Breast epithelium (tissue), 4 donors: ENCODE results near the gene HCRTR2. TPM values are rescaled to one million over a fixed set of nuclear protein-coding genes. Genes with fewer than 3 reads are reported as not detected.

Experiments used
- DNase-seq, 2 donors: peaks; one replicate each; pipeline ENCODE4 v3.0.0-alpha.2; 2019; ENCODE audit warnings: low spot score in 2 of 2
- H3K27ac ChIP-seq, 2 donors: fragments of 200-600 bp; sonication (generic) in 1 of 2; one replicate each; pipeline ENCODE4 v1.5.1; 2016 to 2019; ENCODE audit warnings: mild to moderate bottlenecking in 1 of 2
- H3K27me3 ChIP-seq, 2 donors: fragments of 200-600 bp; sonication (generic) in 1 of 2; one replicate each; pipeline versions ENCODE4 v1.5.1 to v1.6.0; 2017 to 2019; ENCODE audit warnings: control low read depth in 1 of 2, mild to moderate bottlenecking in 1 of 2
- H3K36me3 ChIP-seq: fragments of 200-600 bp; one replicate; pipeline ENCODE4 v1.5.1; 2019
- H3K4me1 ChIP-seq, 2 donors: fragments of 200-600 bp; sonication (generic); one replicate each; pipeline ENCODE4 v1.5.1; 2016 to 2019; ENCODE audit warnings: control low read depth in 1 of 2
- H3K4me3 ChIP-seq, 3 donors: fragments of 200-600 bp; sonication (generic); 1 replicate in 2 of 3; 2 replicates in 1 of 3; pipeline ENCODE4 v1.5.1; 2016 to 2019; ENCODE audit warnings: mild to moderate bottlenecking in 3 of 3, moderate library complexity in 2 of 3
- H3K9me3 ChIP-seq, 2 donors: fragments of 200-600 bp; sonication (generic) in 1 of 2; one replicate each; pipeline ENCODE4 v1.5.1; 2016 to 2019; ENCODE audit warnings: control low read depth in 1 of 2
- POLR2A ChIP-seq: fragments of 450-650 bp; IDR thresholded peaks from one replicate; pipeline ENCODE4 v1.6.1; 2016; ENCODE audit warnings: antibody characterized with exemption, mild to moderate bottlenecking, moderate library complexity
- POLR2AphosphoS5 ChIP-seq, 3 donors: sonication (generic); formaldehyde crosslinking; IDR thresholded peaks; one replicate each; pipeline ENCODE4 v1.6.1; 2017; ENCODE audit warnings: antibody characterized with exemption in 3 of 3
- intact Hi-C: fragments of 100-400 bp; cut with DNase I; formaldehyde crosslinking; loops from one replicate; pipeline ENCODE4 v1.15.1; 2023; ENCODE audit warnings: low total_unique reads
- total RNA-seq, 3 donors: library from RNA; depleted of rRNA; stranded (reverse); fragments of >200 nt; gene quantifications; one replicate each; pipeline ENCODE4 v1.1.0, GENCODE V29; 2016
- TF ChIP-seq, protein P1 (sequence below), 3 donors: fragments of 450-650 bp; IDR thresholded peaks; one replicate each; pipeline ENCODE4 v1.5.1; 2016 to 2017; ENCODE audit warnings: antibody characterized with exemption in 3 of 3, mild to moderate bottlenecking in 3 of 3, moderate library complexity in 3 of 3

HCRTR2 gene
- total RNA-seq, 3 donors from 2014 or later = not detected

DNA sequence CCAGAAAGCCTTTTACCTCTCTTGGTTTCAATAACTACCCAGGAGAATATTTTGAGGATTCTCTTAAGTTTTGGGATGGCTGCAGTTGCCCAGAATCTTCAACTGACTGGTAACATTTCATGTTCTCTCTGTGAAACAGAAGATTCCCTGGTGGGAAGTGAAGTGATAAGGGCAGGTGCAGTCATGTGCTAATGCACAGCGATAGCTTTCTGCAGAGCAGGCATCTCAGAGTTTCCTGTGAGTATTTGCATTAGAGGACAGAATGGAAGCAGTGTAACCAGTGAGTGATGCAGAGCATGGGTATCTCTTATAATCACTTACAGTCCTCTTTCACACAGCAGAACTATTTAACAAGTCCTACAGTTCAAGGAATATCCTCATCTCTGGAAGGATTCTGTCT is 76.1 kb downstream of the HCRTR2 start:
- Histone ChIP-seq H3K4me3 (no peak overlapping the region), H3K27me3 (no peaks in the 10 kb centered on the region), H3K36me3 (no peaks in the 10 kb centered on the region), H3K9me3 (no peaks in the 10 kb centered on the region), H3K27ac (no peak overlapping the region), H3K4me1 (no peaks in the 10 kb centered on the region)
- intact Hi-C loops = no loop called here
- TF ChIP-seq, protein P1, sequence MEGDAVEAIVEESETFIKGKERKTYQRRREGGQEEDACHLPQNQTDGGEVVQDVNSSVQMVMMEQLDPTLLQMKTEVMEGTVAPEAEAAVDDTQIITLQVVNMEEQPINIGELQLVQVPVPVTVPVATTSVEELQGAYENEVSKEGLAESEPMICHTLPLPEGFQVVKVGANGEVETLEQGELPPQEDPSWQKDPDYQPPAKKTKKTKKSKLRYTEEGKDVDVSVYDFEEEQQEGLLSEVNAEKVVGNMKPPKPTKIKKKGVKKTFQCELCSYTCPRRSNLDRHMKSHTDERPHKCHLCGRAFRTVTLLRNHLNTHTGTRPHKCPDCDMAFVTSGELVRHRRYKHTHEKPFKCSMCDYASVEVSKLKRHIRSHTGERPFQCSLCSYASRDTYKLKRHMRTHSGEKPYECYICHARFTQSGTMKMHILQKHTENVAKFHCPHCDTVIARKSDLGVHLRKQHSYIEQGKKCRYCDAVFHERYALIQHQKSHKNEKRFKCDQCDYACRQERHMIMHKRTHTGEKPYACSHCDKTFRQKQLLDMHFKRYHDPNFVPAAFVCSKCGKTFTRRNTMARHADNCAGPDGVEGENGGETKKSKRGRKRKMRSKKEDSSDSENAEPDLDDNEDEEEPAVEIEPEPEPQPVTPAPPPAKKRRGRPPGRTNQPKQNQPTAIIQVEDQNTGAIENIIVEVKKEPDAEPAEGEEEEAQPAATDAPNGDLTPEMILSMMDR (IDR thresholded peaks at IDR 0.05) = no peak
- no peak for TF ChIP-seq POLR2AphosphoS5 (IDR thresholded peaks at IDR 0.05)
- no peak for TF ChIP-seq POLR2A
- DNase-seq = no peak

DNA sequence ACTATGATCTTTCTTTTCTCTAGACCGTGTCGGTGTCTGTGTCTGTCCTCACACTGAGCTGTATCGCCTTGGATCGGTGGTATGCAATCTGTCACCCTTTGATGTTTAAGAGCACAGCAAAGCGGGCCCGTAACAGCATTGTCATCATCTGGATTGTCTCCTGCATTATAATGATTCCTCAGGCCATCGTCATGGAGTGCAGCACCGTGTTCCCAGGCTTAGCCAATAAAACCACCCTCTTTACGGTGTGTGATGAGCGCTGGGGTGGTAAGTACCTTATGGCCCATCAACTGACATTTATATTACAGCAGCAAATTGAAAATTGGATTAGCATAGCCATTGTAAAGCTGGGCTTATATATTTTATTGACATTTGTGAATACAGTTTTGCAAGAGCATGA is 80.8 kb downstream of the HCRTR2 start:
- intact Hi-C loops = no loop called here
- Histone ChIP-seq H3K36me3 (no peaks in the 10 kb centered on the region), H3K27ac (no peak overlapping the region), H3K9me3 (no peaks in the 10 kb centered on the region), H3K4me3 (no peak overlapping the region), H3K4me1 (no peaks in the 10 kb centered on the region), H3K27me3 (no peaks in the 10 kb centered on the region)
- TF ChIP-seq POLR2A = no peak
- TF ChIP-seq, protein P1 (IDR thresholded peaks at IDR 0.05) = no peak
- TF ChIP-seq POLR2AphosphoS5 (IDR thresholded peaks at IDR 0.05) = no peak
- no peak for DNase-seq

DNA sequence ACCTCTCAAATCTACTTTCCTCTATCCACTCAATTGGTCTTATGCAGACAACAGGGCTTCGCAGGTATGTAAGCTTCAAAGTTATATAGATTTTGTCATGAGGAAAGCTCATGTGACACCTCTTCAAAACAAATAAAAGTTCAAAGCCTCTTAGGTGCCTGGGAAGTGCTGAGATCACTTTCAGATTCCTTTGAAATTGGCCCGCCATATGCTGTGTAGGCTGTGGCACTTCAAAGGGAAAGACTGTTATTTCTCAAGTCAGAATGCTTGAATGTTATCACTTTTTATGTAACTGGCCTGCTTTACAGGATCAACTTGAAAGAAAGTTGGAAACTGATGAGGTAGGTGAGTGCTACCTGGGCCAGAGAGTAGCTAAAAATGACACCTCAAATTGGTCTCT is 85.9 kb downstream of the HCRTR2 start:
- Histone ChIP-seq H3K27ac (no peak overlapping the region), H3K4me3 (no peak overlapping the region)
- intact Hi-C loops = no loop called here

DNA sequence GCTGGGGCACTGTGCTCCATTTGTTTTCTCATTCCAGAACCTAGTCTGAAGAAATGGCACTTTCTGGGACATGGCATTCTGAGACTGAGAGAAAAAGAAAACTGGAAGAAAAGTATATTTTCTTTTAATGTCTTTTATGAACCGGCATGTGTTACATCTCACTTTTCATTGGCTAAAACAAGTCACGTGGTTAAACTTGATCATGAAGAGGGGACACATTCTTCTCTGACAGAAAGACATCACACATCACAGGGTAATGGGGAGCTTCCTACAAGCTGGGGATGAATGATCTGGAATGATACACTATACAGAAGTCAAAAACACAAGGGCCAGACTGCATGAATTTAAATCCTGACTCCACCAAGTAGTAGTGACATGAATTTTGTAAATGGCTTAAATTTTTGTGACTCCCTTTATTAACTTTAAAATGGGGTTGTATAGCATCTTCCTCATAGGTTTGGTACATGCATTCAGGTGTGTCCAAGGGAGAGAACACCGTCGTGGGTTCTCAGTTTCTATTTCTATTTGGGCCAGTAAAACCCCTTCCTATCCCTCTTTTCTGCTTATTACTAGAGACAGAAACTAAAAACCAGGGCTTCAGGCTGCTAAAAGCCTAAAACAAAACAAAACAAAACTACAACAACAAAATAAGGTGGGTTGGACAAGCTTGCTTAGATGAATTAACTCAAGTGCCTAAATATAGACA is 91.2 kb downstream of the HCRTR2 start:
- Histone ChIP-seq H3K4me3 (no peak overlapping the region), H3K4me1 (no peaks in the 10 kb centered on the region), H3K27me3 (no peaks in the 10 kb centered on the region), H3K27ac (no peak overlapping the region), H3K36me3 (no peaks in the 10 kb centered on the region), H3K9me3 (no peaks in the 10 kb centered on the region)
- no peak for TF ChIP-seq POLR2A
- TF ChIP-seq, protein P1 (IDR thresholded peaks at IDR 0.05) = no peak
- no peak for TF ChIP-seq POLR2AphosphoS5 (IDR thresholded peaks at IDR 0.05)
- intact Hi-C loops = no loop called here
- no peak for DNase-seq

More for the DNA sequence above, 85.9 kb downstream of the HCRTR2 start:
- DNase-seq = no peak
- Histone ChIP-seq H3K36me3 (no peaks in the 10 kb centered on the region), H3K9me3 (no peaks in the 10 kb centered on the region), H3K4me1 (no peaks in the 10 kb centered on the region), H3K27me3 (no peaks in the 10 kb centered on the region)
- TF ChIP-seq, protein P1 (IDR thresholded peaks at IDR 0.05) = no peak
- TF ChIP-seq POLR2A (no peak), POLR2AphosphoS5 (IDR thresholded peaks at IDR 0.05) (no peak)

DNA sequence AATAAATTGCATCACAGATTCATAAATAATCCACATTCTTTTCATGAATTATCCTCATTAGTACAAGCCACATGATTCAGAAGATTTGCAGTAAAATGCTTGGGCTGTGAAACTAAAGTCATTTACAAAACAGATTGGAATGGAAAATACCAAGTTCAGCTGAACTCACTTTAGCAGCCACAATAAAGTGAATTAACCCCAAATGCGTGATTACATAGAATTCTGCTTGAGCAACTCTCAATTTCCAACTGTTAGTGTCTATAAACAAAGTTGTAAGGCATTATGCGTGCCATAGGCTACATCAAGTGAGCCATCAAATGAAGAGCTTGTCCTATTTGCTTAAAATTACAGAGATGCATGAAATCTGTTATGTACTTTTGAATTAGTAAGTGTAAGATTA is 92.6 kb downstream of the HCRTR2 start:
- Histone ChIP-seq H3K4me1 (no peaks in the 10 kb centered on the region), H3K9me3 (no peaks in the 10 kb centered on the region), H3K4me3 (no peak overlapping the region), H3K27ac (no peak overlapping the region), H3K27me3 (no peaks in the 10 kb centered on the region), H3K36me3 (no peaks in the 10 kb centered on the region)
- no peak for DNase-seq
- intact Hi-C loops = no loop called here
- no peak for TF ChIP-seq POLR2AphosphoS5 (IDR thresholded peaks at IDR 0.05)
- TF ChIP-seq, protein P1 (IDR thresholded peaks at IDR 0.05) = no peak
- TF ChIP-seq POLR2A = no peak
